OCI-LY1 (cell line): ENCODE measurements around the gene DHX9.

Experiments used
- EZH2 ChIP-seq: fragments of 200-600 bp; sonication (generic), shearing (Covaris generic); IDR thresholded peaks from 2 replicates; pipeline ENCODE4 v1.8.0; 2017; ENCODE audit warnings: borderline replicate concordance, mixed run types, mild to moderate bottlenecking, antibody characterized with exemption, low read length, moderate library complexity, mixed read lengths
- TF ChIP-seq, protein P1 (sequence below): fragments of 200-600 bp; sonication (generic), shearing (Covaris generic); IDR thresholded peaks from 2 replicates; pipeline ENCODE4 v1.5.1; 2017; ENCODE audit warnings: mild to moderate bottlenecking, antibody characterized with exemption, low read length, moderate library complexity, mixed read lengths

GRCh38 chr1:182905321-182905720, 66.2 kb downstream of the DHX9 start:
- TF ChIP-seq, protein P1, sequence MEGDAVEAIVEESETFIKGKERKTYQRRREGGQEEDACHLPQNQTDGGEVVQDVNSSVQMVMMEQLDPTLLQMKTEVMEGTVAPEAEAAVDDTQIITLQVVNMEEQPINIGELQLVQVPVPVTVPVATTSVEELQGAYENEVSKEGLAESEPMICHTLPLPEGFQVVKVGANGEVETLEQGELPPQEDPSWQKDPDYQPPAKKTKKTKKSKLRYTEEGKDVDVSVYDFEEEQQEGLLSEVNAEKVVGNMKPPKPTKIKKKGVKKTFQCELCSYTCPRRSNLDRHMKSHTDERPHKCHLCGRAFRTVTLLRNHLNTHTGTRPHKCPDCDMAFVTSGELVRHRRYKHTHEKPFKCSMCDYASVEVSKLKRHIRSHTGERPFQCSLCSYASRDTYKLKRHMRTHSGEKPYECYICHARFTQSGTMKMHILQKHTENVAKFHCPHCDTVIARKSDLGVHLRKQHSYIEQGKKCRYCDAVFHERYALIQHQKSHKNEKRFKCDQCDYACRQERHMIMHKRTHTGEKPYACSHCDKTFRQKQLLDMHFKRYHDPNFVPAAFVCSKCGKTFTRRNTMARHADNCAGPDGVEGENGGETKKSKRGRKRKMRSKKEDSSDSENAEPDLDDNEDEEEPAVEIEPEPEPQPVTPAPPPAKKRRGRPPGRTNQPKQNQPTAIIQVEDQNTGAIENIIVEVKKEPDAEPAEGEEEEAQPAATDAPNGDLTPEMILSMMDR = no peak
- TF ChIP-seq EZH2 = no peak
